H1 (cell line): ENCODE measurements around the gene HHAT. TPM values are rescaled to one million over a fixed set of nuclear protein-coding genes. Genes with fewer than 3 reads are reported as not detected.

Experiments used
- CTCF ChIA-PET: fragments of 300-600 bp; sonication (Branson Sonifier 250); formaldehyde crosslinking; loops from one replicate; lab custom pipeline; 2021; ENCODE audit not compliant: partially characterized antibody; lab: Charles Lee
- POLR2A ChIA-PET: fragments of 300-600 bp; sonication (Branson Sonifier 250); formaldehyde crosslinking; loops from one replicate; lab custom pipeline; 2021; ENCODE audit warnings: inconsistent platforms; ENCODE audit not compliant: partially characterized antibody; lab: Charles Lee
- DNase-seq, 2 experiments: peaks; one replicate each; pipeline versions ENCODE4 v3.0.0 to v3.0.0-alpha.2; 2010 to 2022; ENCODE audit warnings: low spot score in 2 of 2, low read depth in 1 of 2, mixed read lengths in 1 of 2
- FAIRE-seq: peaks from 2 replicates; lab custom pipeline; 2011; peaks lifted over from hg19 to GRCh38; lab: Jason Lieb, UNC
- H2AFZ ChIP-seq: 2 replicates; pipeline ENCODE4 v1.8.1; 2012; ENCODE audit warnings: low read length, inconsistent platforms
- H2AK5ac ChIP-seq: 2 replicates; pipeline ENCODE4 v1.6.1; 2013; ENCODE audit warnings: low read depth, low read length
- H2BK120ac ChIP-seq: replicated peaks from 2 replicates; pipeline ENCODE3; 2013; ENCODE audit warnings: low read depth, low read length, inconsistent platforms
- H2BK12ac ChIP-seq: 2 replicates; pipeline ENCODE4 v1.6.1; 2013; ENCODE audit warnings: low read depth, low read length
- H2BK15ac ChIP-seq: 2 replicates; pipeline ENCODE4 v1.6.1; 2013; ENCODE audit warnings: low read length
- H2BK20ac ChIP-seq: 2 replicates; pipeline ENCODE4 v1.6.1; 2013; ENCODE audit warnings: low read length
- H2BK5ac ChIP-seq: 2 replicates; pipeline ENCODE4 v1.6.1; 2013; ENCODE audit warnings: low read depth, low read length
- H3K14ac ChIP-seq: 2 replicates; pipeline ENCODE4 v1.6.1; 2013; ENCODE audit warnings: inconsistent platforms; ENCODE audit not compliant: insufficient read length
- H3K18ac ChIP-seq: 2 replicates; pipeline ENCODE4 v1.6.1; 2013; ENCODE audit warnings: low read length; ENCODE audit errors: extremely low read depth
- H3K23ac ChIP-seq: 2 replicates; pipeline ENCODE4 v1.6.1; 2013; ENCODE audit warnings: inconsistent platforms; ENCODE audit not compliant: insufficient read length
- H3K23me2 ChIP-seq: 2 replicates; pipeline ENCODE4 v1.6.1; 2013; ENCODE audit warnings: low read depth, low read length
- H3K27ac ChIP-seq: 2 replicates; pipeline ENCODE4 v1.6.1; 2011; ENCODE audit warnings: low read depth, low read length, inconsistent platforms
- H3K27me3 ChIP-seq, 4 experiments: replicated peaks in 1 of 4; 1 replicate in 1 of 4; 2 replicates in 3 of 4; pipeline versions ENCODE4 v1.6.1 to v1.8.1; 2011 to 2013; ENCODE audit warnings: low read length in 3 of 4, mild to moderate bottlenecking in 3 of 4, inconsistent platforms in 2 of 4, mixed read lengths in 2 of 4, moderate library complexity in 1 of 4; ENCODE audit not compliant: control insufficient read depth in 3 of 4, insufficient read depth in 3 of 4; ENCODE audit errors: extremely low read depth in 1 of 4
- H3K36me3 ChIP-seq, 4 experiments: 2 replicates each; pipeline versions ENCODE4 v1.6.1 to v1.8.1; 2011 to 2013; ENCODE audit warnings: mild to moderate bottlenecking in 4 of 4, low read length in 3 of 4, moderate library complexity in 2 of 4, control low read depth in 1 of 4, inconsistent platforms in 1 of 4; ENCODE audit not compliant: insufficient read depth in 4 of 4, control insufficient read depth in 2 of 4
- H3K4ac ChIP-seq: replicated peaks from 2 replicates; pipeline ENCODE3; 2013; ENCODE audit warnings: low read length, low read depth, mixed read lengths, inconsistent platforms; ENCODE audit not compliant: insufficient read length
- H3K4me1 ChIP-seq, 4 experiments: replicated peaks in 1 of 4; 1 replicate in 1 of 4; 2 replicates in 3 of 4; pipeline versions ENCODE4 v1.6.1 to v1.8.1; 2011 to 2013; ENCODE audit warnings: low read length in 3 of 4, inconsistent platforms in 2 of 4, mixed read lengths in 1 of 4; ENCODE audit not compliant: insufficient read depth in 4 of 4, control insufficient read depth in 3 of 4
- H3K4me2 ChIP-seq, 2 experiments: 2 replicates each; pipeline versions ENCODE4 v1.6.1 to v1.8.1; 2011 to 2013; ENCODE audit warnings: low read depth in 2 of 2, low read length in 2 of 2, control low read depth in 1 of 2, inconsistent platforms in 1 of 2, mild to moderate bottlenecking in 1 of 2; ENCODE audit not compliant: insufficient read depth in 1 of 2
- H3K4me3 ChIP-seq, 4 experiments: fragments of 200-600, 300-600 bp in 1 of 4; sonication (generic), shearing (Covaris generic), sonication (Bioruptor Twin) in 1 of 4; 2 replicates each; pipeline versions ENCODE4 v1.5.1 to v1.8.1; 2011 to 2016; ENCODE audit warnings: low read length in 4 of 4, low read depth in 3 of 4, control low read depth in 2 of 4, inconsistent platforms in 2 of 4, mild to moderate bottlenecking in 2 of 4, mixed read lengths in 1 of 4, moderate library complexity in 1 of 4; ENCODE audit not compliant: insufficient read depth in 2 of 4; ENCODE audit errors: extremely low read depth in 1 of 4
- H3K56ac ChIP-seq: replicated peaks from 2 replicates; pipeline ENCODE3; 2013; ENCODE audit warnings: low read depth, mild to moderate bottlenecking, mixed read lengths, low read length, inconsistent platforms; ENCODE audit not compliant: insufficient read length
- H3K79me1 ChIP-seq: 2 replicates; pipeline ENCODE4 v1.6.1; 2013; ENCODE audit warnings: low read depth, low read length, control low read depth
- H3K79me2 ChIP-seq, 2 experiments: 2 replicates each; pipeline versions ENCODE4 v1.6.1 to v1.8.1; 2012 to 2013; ENCODE audit warnings: low read length in 2 of 2, mild to moderate bottlenecking in 2 of 2, inconsistent platforms in 1 of 2; ENCODE audit not compliant: insufficient read depth in 2 of 2, control insufficient read depth in 1 of 2
- H3K9ac ChIP-seq, 4 experiments: replicated peaks in 1 of 4; 1 replicate in 1 of 4; 2 replicates in 3 of 4; pipeline versions ENCODE4 v1.6.1 to v1.8.1; 2011 to 2013; ENCODE audit warnings: low read depth in 3 of 4, low read length in 3 of 4, control low read depth in 2 of 4, mild to moderate bottlenecking in 2 of 4, moderate library complexity in 2 of 4, inconsistent platforms in 1 of 4; ENCODE audit errors: extremely low read depth in 1 of 4
- H3K9me3 ChIP-seq, 2 experiments: 2 replicates each; pipeline versions ENCODE4 v1.6.1 to v1.8.1; 2012 to 2013; ENCODE audit warnings: mild to moderate bottlenecking in 2 of 2, moderate library complexity in 2 of 2, control low read depth in 1 of 2, inconsistent platforms in 1 of 2, low read depth in 1 of 2, low read length in 1 of 2, mixed read lengths in 1 of 2; ENCODE audit not compliant: insufficient read depth in 2 of 2
- H4K20me1 ChIP-seq, 2 experiments: replicated peaks in 1 of 2; 2 replicates each; pipeline versions ENCODE3 to v1.8.1; 2011 to 2013; ENCODE audit warnings: inconsistent platforms in 2 of 2, low read length in 2 of 2, mild to moderate bottlenecking in 1 of 2; ENCODE audit not compliant: insufficient read depth in 2 of 2, control insufficient read depth in 1 of 2
- H4K5ac ChIP-seq: 2 replicates; pipeline ENCODE4 v1.6.1; 2013; ENCODE audit warnings: low read length, low read depth, mixed read lengths, inconsistent platforms; ENCODE audit not compliant: insufficient read length
- H4K8ac ChIP-seq: 2 replicates; pipeline ENCODE4 v1.8.0; 2013; ENCODE audit warnings: mild to moderate bottlenecking, moderate library complexity, low read length, inconsistent platforms; ENCODE audit not compliant: insufficient read depth; ENCODE audit errors: extremely low read depth
- H4K91ac ChIP-seq: replicated peaks from 2 replicates; pipeline ENCODE3; 2013; ENCODE audit warnings: low read length, mixed read lengths, inconsistent platforms; ENCODE audit not compliant: insufficient read length
- ASH2L ChIP-seq: fragments of 200-600, 300-600 bp; sonication (generic); IDR thresholded peaks from one replicate; pipeline ENCODE4 v1.7.1; 2017; ENCODE audit warnings: low read length
- CBX8 ChIP-seq: fragments of 300-800, 300-1000 bp; sonication (generic); IDR thresholded peaks from 2 replicates; pipeline ENCODE4 v1.7.1; 2016; ENCODE audit warnings: low read depth, low read length, borderline replicate concordance
- FOSL1 ChIP-seq: IDR thresholded peaks from 2 replicates; pipeline ENCODE4 v1.6.1; 2011; ENCODE audit warnings: mild to moderate bottlenecking, low read depth, low read length, moderate library complexity; ENCODE audit not compliant: insufficient read depth
- KDM1A ChIP-seq: fragments of 200-600, 300-600 bp; sonication (generic); IDR thresholded peaks from 2 replicates; pipeline ENCODE4 v1.7.1; 2016; ENCODE audit warnings: mild to moderate bottlenecking, low read length, borderline replicate concordance
- NANOG ChIP-seq: IDR thresholded peaks from 2 replicates; pipeline ENCODE4 v1.6.1; 2011; ENCODE audit warnings: low read length, low read depth, mild to moderate bottlenecking, inconsistent platforms; ENCODE audit not compliant: insufficient read depth, poor library complexity, severe bottlenecking
- RFX5 ChIP-seq: IDR thresholded peaks from 2 replicates; pipeline ENCODE4 v1.6.1; 2011; ENCODE audit warnings: low read depth, low read length, improper control_type of control experiment, borderline replicate concordance
- RNF2 ChIP-seq: fragments of 200-900, 300-1000 bp; sonication (generic); IDR thresholded peaks from 2 replicates; pipeline ENCODE4 v1.7.1; 2016; ENCODE audit warnings: borderline replicate concordance, low read depth, mild to moderate bottlenecking, antibody characterized with exemption, low read length; ENCODE audit not compliant: poor library complexity, severe bottlenecking; ENCODE audit errors: missing control alignments
- SP1 ChIP-seq: IDR thresholded peaks from 2 replicates; pipeline ENCODE4 v1.6.1; 2011; ENCODE audit warnings: low read depth, low read length
- SRF ChIP-seq: IDR thresholded peaks from 2 replicates; pipeline ENCODE4 v1.6.1; 2011; ENCODE audit warnings: mild to moderate bottlenecking, low read depth, low read length, moderate library complexity
- TCF12 ChIP-seq: IDR thresholded peaks from 2 replicates; pipeline ENCODE4 v1.6.1; 2011; ENCODE audit warnings: low read depth, mild to moderate bottlenecking, low read length
- WGBS, 2 experiments: shearing (Covaris generic) in 1 of 2; methylation state at CpG; one replicate each; pipeline versions ENCODE4 v1.1.6 to v1.1.7; 2013 to 2015; ENCODE audit warnings: low lambda C conversion rate in 2 of 2, mixed read lengths in 2 of 2, inconsistent platforms in 1 of 2, low coverage in 1 of 2, missing lambda C conversion rate in 1 of 2; ENCODE audit not compliant: insufficient replicate concordance in 2 of 2, insufficient coverage in 1 of 2, insufficient read length in 1 of 2; ENCODE audit errors: extremely low coverage in 1 of 2, missing lambda C conversion rate in 1 of 2; 5-methylcytosine and 5-hydroxymethylcytosine counted together
- polyA plus RNA-seq, 7 experiments: library from polyadenylated mRNA; depleted of rRNA in 3 of 7; stranded (reverse) in 5 of 7; unstranded in 2 of 7; fragments of >200 nt in 5 of 7; fragments of 200-250 nt in 2 of 7; gene quantifications; 1 replicate in 5 of 7; 2 replicates in 1 of 7; 4 replicates in 1 of 7; pipeline versions ENCODE4 v1.2.1 to v1.2.3, GENCODE V29; 2011 to 2013; ENCODE audit warnings: missing spikeins in 2 of 7, mixed read lengths in 2 of 7
- total RNA-seq: library from RNA; stranded (reverse); fragmentation: NEBNext Ultra II Directional; extraction: Animal tissue kit (Norgen Biotek cat#: 25700); gene quantifications from 2 replicates; pipeline ENCODE4 v1.2.1, GENCODE V29; 2021
- TF ChIP-seq, protein P1 (sequence below): IDR thresholded peaks from 2 replicates; pipeline ENCODE4 v1.6.1; 2012; ENCODE audit warnings: inconsistent platforms

HHAT gene
- total and polyA plus RNA-seq, 2 of the 8 experiments (the other 6 are each of a cell fraction or from before 2014, with no cell fraction given): 0.15 to 0.51 TPM

GRCh38 chr1:210394281-210394821 is 65.6 kb downstream of the HHAT start:
- Histone ChIP-seq H3K4me2 (no peak overlapping the region), H3K4me1 (no peaks in the 10 kb centered on the region), H3K23ac (no peak overlapping the region), H2BK5ac (no peak overlapping the region), H3K9ac (no peak overlapping the region), H3K14ac (no peak overlapping the region), H4K5ac (no peak overlapping the region), H2AFZ (no peak overlapping the region), H3K4ac (no peak overlapping the region), H3K79me1 (no peaks in the 10 kb centered on the region), H3K79me2 (no peaks in the 10 kb centered on the region), H4K91ac (no peak overlapping the region), H3K9me3 (peaks cover under 1 to 2% of the 10 kb centered on the region in 2 experiments; a peak in 1 of 4 replicates), H3K27ac (no peak overlapping the region), H3K56ac (no peak overlapping the region), H3K4me3 (no peak overlapping the region), H3K36me3 (0 out of 8 replicates have a peak, but pooled peaks cover 0 to under 1% (median 0%) of the 10 kb centered on the region in 4 experiments), H3K27me3 (no peaks in the 10 kb centered on the region), H3K18ac (no peak overlapping the region), H2BK12ac (no peak overlapping the region), H3K23me2 (no peaks in the 10 kb centered on the region; the same call in 1 of the 2 replicates), H2BK15ac (no peak overlapping the region), H2BK120ac (no peak overlapping the region), H2AK5ac (no peak overlapping the region), H4K8ac (no peak overlapping the region), H2BK20ac (no peak overlapping the region), H4K20me1 (no peaks in the 10 kb centered on the region)
- no peak for DNase-seq
- 90% methylated on average over 6 of the region's 6 CpGs; no CpG with 5 or more reads in 1 of the 2 experiments for WGBS, 2 experiments
- ChIA-PET CTCF (interaction anchor here (0.5 to 3.0 kb wide), 6 partner anchors 8 to 59 kb away, joined by 3 to 10 read pairs (median 4); no protein-coding TSS in a partner anchor), POLR2A (interaction anchor here (16.0 kb wide), 1 partner anchor 20 kb away, joined by 197 read pairs; no protein-coding TSS in a partner anchor)
- FAIRE-seq: no peak
- TF ChIP-seq, protein P1, sequence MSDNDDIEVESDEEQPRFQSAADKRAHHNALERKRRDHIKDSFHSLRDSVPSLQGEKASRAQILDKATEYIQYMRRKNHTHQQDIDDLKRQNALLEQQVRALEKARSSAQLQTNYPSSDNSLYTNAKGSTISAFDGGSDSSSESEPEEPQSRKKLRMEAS: no peak
- no peak for TF ChIP-seq ASH2L
- no peak for TF ChIP-seq TCF12
- TF ChIP-seq SP1: no peak
- TF ChIP-seq RFX5: no peak
- no peak for TF ChIP-seq FOSL1
- no peak for TF ChIP-seq KDM1A
- no peak for TF ChIP-seq RNF2
- no peak for TF ChIP-seq SRF
- TF ChIP-seq CBX8: no peak
- TF ChIP-seq NANOG: no peak
